GM18907 (cell line): ENCODE results near the gene MEOX1.
"Not testable (repeated sequence)": the region's sequence is repeated elsewhere in the genome, so short reads cannot be mapped to it uniquely, and the experiment has no call there.

Source experiments
- ATAC-seq: cut with Tn5 transposase; IDR thresholded peaks from one replicate; pipeline ENCODE4 v1.9.1; 2021; ENCODE audit warnings: mild to moderate bottlenecking, moderate library complexity; ENCODE audit not compliant: unreplicated experiment

MEOX1 gene

DNA sequence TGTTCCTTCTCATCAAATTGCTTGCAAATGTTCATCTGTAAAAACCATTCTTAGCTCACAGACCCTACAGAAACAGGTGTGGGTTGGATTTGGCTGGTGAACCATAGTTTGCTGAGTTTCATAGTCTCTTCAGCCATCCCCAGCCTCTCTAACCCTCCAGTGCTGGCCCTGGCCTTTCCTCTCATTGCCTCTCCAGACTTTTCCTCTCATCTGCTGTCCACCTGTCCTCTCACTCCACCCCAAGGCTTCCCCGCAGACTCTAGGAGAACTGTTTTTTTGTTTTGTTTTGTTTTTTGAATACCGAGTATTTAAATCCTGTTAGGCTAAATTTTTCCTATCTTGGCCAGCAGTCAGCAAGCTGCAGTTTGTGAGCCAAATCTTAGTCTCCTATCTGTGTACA, 41.1 kb downstream of the MEOX1 start:
- no peak for ATAC-seq

DNA sequence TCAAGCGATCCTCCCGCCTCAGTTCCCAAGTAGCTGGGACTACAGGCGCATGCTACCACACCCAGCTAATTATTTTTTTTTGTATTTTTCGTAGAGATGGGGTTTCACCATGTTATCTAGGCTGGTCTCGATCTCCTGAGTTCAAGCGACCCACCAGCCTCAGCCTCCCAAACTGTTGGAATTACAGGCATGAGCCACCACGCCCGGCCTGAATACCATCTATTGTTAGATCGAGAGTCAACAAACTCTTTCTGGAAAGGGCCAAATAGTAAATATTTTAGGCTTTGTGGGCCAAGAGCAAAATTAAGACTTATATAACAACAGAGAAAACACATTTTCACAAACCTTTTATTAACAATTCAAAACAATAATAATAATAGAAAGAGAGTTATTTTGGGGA, 41.6 kb downstream of the MEOX1 start:
- no peak for ATAC-seq

DNA sequence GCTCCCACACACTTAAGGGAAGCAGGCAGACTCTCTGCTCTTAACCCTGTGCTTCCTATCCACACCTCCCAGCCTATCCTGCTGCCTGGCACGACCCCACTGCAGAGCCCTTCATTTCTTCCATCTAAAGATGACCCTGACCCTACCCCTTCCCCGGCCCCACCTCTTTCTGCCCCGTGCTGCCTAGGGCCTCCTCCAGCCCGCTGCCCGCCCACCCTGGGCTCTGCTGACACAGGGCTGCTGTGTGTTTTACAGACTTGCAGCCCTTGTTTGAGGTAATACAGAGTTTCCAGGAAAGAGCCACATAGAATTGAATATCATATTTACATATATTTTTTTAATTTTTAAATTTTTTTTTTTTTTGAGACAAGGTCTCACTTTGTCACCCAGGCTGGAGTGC, 42.0 kb downstream of the MEOX1 start:
- no peak for ATAC-seq

DNA sequence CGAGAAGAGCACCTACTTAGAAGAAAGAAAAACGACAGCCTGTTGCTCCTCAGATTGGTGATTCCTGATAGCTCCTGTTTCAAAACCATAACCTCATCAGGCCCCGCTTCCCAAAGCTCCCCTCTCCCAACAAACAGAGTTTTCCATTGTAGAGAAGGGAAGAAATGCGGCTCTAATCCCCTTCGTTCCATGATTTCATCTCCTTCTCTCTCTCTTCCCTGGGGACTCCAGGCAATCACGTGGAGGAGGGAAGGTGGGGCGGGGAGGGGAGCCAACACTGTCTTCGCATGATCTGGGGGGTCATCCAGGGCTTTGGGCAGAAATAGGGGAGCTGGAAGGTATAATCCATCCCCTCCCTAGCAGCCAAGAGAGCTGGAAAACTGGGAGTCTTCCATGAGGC, 43.4 kb downstream of the MEOX1 start:
- ATAC-seq, result no peak

DNA sequence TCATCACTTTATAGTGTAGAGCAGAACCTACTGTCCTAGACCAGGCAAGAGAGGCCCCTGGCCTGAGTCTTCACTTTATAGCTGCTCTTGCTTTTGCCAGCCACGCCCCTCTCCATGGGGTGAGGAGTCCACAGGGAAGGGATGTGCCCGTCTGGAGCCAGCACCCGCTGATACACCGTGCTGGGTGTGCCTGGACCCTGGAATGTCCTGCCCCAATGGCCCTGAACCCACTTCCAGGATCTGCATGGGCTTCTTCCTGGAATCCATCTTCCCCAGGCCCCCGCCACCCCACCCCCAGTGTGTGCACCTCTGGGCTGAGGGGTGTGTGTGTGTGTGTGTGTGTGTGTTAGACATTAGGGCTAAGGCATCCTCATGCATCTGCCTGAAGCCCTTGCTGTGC, 44.9 kb downstream of the MEOX1 start:
- no peak for ATAC-seq

DNA sequence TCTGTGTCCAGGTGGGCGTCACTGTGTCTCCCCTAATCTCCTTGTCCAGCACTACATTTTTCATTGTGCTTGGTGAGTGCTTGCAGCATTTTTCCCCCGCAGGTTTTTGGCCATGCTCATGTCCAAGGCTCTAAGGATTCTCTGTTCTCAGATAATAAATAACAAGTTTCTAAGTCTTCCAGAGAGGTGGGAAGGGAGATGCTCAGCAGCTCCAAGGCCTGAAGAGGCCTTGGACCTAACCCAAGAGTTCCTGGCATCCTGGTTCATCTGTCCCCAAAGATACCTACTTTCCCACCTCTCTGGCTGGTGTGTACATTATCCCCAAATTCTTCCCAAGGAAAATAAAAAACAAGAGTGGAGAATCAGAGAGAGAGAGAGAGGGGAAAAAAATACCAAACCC, 45.3 kb downstream of the MEOX1 start:
- ATAC-seq, result no peak

DNA sequence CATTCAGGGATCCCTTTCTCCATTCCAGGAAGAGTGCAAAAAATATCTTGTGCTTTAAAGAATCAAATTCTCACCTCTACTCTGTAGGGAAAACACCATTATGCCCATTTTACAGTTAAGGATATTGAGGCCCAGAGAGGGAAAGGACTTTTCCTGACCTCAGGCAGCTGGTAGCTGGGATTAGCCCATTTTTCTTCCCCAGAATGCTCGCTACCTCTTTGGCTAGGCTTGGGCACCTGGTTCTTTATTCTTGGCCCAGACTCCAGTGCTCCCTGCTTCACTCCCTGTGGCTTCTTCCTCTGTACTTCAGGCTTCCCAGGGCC, 45.7 kb downstream of the MEOX1 start:
- no peak for ATAC-seq

DNA sequence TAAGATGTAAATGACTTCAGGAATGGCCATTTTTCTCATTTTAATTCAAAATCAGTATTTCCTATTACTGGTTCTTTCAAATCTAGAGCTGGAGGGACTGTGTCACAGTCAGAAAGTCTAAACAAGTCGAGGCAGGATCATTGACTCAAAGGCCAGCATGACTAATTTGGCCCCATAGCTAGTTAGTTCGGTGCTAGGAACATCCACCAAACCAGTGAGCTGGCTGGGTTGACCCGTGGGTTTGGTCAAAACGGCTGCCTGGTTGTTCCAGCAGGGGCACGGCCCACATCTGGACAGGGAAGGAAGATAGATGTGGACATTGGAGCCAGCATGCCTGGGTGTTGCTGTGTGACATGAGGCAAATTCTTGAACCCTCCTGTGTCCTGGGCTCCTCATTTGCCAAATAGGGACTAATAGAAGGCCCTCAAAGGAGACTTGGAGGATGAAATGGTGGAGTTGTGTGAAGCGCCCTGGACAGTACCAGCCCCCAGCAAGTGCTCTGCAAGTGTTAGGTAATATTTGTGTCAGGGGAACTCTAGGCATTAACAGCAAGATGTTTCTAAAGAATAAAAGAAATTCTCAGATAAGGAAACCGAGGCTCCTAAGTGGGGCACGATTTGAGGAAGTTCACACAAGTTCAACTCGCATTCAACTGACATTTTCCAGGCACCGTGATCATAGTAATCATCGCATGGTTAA, 46.2 kb downstream of the MEOX1 start:
- no peak for ATAC-seq

DNA sequence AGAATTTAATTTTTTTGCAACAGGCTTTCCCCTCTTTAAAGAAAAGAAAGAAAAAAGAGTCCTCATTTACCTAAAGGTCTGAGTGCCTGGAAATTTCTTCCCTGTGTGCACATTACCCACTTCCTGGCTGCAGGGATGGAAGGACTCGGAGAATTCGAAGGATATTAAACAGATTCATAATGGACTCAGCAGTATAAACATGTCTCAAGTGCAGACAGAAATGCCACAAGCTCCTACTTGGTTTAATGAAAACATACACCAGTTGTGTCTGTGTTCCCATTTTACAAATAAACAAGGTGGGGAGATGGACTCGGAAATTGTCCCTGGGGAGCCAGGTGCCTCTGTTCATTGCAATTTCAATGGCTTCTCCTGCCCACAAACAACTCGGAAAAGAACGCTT, 47.2 kb downstream of the MEOX1 start:
- ATAC-seq, result no peak

DNA sequence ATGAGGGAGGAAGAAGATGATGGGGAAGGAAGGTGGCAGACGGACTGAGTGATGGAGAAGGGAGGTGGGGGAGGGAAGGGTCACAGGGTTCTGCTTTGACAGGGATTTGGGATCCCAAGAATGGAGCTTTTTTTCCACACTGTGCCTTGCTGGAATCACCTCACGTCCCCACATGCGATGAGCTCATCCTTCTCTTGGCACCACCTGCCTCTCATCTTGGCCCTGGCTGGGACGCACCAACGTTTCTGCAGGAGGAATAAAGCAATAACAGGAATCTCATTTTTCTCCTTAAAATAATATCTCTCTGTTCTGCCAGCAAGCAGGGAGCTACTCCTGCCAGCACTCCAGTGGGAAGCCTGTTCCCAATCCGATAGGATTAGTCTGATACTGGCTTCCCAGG, 47.8 kb downstream of the MEOX1 start:
- ATAC-seq, result no peak

DNA sequence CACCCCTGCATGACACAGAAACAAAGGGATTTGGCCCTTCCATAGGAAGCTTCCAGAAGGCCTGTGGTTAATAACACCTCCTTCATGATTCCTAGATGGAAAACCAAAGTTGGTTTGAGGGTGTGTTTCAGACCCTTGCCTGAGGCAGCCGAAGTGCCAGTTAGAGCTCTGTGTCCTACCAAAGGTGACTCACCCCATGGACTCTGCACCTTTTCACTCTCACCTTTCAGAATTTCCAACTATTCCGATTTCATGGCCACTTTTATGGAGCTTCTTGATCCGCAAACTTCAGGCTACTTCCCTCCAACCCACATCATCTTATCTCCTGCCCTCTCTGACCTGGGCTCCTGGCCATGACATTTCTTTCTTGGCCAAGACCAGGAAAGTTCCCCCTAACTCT, 49.2 kb downstream of the MEOX1 start:
- no peak for ATAC-seq

DNA sequence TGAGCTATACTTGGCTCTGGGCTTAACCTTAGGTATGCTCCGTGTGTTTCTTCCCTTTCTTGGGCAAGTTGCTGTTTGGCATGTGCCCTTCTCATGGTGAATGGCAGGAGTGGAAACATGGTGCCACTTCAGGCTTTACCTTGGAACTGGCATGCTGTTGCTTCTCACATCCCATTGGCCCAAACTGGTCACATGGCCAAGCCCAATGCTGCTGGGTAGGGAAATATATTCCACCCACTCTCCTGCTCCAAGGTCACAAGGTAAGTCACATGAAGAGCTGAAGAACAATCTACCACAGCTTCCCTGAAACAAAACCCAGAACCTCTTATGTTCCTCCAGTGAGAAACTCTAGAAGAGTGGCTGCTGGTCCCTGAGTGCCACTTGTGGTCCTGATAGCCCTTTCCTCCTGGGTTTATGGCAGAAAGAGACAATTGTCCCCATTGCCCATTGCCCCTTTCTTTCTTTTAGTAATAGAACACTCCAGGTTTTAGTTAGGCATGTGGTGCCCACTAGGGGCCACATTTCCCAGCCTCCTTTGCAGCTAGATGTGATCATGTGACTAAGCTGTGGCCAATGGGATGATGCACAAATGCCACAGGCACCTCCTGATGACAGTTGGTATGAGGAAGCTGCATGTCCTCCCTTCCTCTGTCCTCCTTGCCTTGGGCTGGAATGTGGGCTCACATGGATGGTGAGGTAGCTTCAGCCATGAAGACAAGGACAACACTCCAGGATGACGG, 50.3 kb downstream of the MEOX1 start:
- no peak for ATAC-seq

DNA sequence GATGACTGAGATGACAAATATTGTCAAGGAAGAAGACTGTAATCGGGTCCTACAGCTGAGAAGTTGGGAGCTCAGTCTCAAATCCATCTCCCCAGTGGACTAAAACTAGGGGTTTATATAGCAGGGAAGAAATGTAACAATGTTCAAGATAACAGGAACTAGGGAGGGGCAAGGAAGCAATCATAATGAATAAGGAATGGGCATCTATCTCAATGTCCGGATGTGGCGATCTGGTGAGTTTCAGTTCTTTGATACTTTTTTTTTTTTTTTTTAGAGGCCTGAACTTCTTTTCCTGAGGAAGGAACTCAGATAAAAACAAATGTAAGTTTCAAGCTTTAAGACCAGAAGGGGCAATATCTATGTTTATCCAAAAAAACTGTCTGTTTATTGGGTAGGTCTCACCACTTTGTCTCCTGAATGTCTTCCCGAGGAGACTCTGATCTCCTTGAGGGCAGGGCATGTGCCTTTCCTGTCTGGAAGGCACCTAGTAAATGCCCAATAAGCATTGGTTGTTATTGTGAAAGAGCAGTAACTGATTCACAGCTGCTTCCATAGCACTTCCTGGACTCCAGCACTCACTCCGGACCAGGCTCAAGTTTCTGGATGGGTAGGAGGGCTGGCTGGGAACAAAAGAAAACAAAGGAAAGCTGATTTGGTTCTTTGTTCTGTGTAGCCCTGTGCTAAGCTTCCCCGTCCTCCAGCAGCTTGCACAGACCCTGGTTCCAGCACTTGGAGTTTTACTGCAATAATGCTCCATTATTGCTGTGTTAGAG, 51.9 kb downstream of the MEOX1 start:
- ATAC-seq, result no peak

DNA sequence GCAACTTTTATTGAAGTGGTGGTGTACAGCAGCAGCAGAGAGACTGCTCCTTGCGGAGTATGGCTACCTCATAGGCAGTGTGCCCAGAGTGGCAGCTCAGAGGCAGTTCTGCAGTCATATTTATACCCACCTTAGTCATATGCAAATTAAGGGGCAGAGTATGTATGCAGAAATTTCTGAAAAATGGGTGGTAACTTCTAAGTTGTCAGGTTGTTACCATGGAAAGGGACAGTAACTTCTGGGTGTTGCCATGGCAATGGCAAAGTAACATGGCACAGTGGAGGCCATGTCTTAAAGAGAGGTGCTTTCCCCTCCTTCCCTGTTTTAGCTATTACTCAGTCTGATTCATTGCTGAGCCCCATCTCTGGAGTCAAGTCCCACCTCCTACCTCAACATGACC, 53.4 kb downstream of the MEOX1 start:
- ATAC-seq, result no peak

DNA sequence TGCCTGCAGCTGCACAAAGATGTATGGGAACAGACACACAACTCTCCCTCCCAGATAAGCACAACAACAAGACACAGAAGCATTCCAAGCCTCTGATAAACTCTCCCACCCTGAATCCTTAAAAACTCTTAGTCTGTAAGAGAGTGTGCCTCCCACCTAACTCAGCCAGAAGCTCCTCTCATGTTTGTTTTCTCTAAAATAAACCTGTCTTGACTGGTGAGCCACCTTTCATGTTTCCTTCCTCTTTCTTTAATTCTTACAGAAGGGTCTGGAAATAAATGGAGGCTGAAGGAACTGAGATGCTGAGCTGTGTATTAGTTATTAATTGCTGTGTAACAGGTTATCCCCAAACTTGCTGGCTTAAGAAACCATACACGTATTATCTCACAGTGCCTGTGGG, 57.2 kb downstream of the MEOX1 start:
- no peak for ATAC-seq

DNA sequence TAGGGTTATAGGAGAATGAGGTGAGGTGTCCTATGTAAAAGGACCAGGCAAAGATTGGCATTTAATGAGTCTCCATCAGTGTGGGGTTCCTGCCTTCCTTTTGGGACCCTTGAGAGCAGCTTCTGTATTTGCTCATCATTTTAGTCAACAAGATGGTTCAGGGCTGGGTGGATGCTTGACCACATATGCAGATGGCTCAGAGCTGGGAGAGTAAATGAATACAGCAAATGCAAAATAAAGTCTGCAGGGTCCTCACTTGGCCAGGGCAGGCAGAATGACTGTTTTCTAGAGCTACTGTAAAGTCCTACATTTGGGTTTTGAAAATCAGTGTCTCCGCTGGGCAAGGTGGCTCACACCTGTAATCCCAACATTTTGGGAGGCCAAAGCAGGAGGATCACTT, 58.4 kb downstream of the MEOX1 start:
- ATAC-seq, result no peak

DNA sequence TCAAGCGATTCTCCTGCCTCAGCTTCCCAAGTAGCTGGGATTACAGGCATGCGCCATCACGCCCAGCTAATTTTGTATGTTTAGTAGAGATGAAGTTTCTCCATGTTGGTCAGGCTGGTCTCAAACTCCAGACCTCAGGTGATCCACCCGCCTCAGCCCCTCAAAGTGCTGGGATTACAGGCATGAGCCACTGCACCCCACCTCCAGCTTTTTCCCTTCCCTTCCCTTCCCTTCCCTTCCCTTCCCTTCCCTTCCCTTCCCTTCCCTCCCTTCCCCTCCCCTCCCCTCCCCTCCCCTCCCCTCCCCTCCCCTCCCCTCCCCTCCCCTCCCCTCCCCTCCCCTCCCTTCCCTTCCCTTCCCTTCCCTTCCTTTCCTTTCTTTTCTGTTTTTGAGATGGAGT, 59.2 kb downstream of the MEOX1 start:
- ATAC-seq, result not testable (repeated sequence)

DNA sequence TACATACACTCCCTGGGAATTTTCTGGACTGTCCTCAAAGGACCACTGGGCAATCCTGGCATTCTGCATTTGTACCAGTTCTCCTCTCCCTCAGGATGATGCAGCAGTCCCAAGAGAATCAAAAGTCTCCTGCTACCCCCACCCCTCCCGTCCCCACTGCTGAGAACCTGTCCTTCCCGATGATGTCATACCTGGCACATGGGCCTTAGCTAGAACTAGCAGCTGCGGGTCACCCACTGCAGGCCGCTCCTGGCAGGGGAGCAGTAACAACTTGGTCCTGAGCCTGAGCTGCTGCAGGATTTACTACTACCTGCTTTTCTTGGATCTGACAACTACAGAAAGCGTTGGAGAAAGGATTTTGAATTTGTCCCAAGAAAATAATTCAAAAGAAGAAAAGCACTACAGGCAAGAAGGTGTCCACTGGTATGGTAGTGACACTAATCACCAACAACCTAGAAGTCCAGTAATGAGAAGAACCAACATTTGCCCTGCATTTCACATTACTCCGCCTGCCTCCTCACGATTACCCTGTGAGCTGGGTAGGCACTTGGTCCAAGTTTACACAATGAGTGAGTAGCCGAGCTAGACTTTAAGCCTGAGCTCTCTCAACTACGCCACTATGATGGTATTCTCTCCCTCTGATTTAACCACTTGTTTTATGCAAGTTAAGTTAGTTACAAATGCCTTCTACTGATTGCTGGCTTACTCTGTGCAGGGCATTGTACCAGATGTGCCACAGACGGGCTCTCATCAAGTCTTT, 60.3 kb downstream of the MEOX1 start:
- no peak for ATAC-seq

DNA sequence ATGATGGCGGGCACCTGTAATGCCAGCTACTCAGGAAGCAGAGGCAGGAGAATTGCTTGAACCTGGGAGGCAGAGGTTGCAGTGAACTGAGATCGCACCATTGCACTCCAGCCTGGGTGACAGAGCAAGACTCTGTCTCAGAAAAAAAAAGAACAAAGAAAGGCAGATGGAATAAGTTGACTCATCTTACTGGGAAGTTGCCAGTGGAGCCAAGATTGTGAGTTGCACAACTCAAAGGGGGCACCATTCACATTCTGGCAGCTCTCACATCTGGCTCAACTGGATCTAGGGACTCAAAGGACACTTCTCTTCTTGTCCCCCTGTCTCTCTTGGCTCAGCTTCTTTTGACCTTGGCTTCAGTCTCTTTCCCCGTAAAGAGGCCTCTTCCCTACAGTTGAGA, 61.9 kb downstream of the MEOX1 start:
- ATAC-seq, result no peak

DNA sequence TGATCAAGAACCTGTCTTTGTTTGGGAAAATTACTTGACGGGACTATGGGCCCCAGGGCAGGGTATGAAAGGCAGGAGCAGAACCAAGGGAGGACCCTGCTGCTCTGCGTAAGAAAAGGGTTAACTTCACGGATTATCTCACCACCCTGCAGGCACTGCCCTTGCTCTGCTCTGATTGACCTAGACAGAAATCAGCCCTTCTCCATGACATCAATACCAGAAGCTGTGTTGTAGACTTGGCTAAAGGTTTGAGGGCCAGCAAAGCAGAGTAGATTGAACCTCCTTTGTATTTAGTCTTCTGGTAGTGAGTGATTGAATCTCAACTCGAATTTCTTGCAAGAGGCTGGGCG, 62.7 kb downstream of the MEOX1 start:
- ATAC-seq, result no peak

DNA sequence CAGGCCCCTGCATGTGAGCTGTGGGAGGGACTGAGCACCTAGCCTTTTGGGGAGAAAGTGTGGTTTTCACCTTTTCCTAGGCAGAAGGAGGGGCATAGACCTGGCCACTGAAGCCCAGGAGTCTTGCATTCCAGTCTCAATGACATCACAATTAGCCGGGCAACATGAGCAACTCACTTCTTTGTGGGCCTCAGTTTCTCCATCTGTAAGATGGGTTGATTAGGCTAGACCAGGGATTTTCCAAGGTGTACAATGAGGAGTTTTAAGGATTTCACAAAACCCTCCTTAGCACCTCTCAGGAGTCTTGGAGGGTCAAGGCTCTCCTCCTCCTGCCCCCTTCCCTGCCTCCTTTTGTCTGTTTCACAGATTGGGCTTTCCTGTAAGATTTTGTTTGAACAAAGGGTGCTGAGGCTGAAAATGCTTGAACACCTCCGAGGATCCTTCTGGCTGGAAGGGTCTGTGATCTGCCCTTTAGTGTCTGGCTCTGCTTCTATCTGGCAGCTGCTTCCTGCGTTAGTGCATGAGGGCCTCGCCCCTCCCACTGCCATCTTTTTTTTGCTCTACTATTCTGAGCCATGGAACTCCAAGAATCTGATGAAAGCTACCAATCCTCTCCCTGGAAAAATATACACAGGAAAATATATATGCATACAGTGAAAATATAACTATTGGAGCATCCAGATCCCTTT, 63.2 kb downstream of the MEOX1 start:
- ATAC-seq, result no peak
